ENCODE measurements around the gene CHSY3. TPM values are rescaled to one million over a fixed set of nuclear protein-coding genes. Genes with fewer than 3 reads are reported as not detected.

The CHSY3 gene
- polyA plus RNA-seq, 3 donors: not detected

DNA sequence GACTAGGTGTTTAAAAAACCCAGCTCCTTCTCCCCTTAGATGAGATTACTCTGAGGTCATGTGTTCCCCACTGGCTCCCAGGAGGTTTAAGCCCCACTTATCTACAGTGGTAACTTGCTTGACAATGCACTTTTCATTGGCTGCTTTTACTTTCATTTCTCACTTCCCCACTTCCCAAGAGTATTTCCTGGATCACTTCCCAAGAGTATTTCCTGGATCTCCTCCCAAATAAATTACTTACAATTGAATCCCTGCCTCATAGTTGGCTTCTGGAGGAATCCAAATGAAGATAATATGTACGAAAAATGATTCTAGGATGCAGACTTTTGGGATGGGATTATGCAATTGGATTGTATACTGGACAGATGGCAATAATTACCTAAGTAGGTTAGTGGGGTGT lies 47.1 kb upstream of the CHSY3 start:
- Mint-ChIP-seq H3K36me3 (no peaks in the 10 kb centered on the region), H3K4me1 (no peaks in the 10 kb centered on the region), H3K27me3 (ENCODE audit: low read depth in 3 of 3) (peaks cover 0 to 4% (median 0%) of the 10 kb centered on the region in 3 donors), H3K9me3 (no peaks in the 10 kb centered on the region), H3K4me3 (no peak overlapping the region), H3K27ac (no peak overlapping the region)
- Histone ChIP-seq H3K4me1 (ENCODE audit: control insufficient read depth in 1 of 2, insufficient read depth in 2 of 2, low read length in 2 of 2) (no peaks in the 10 kb centered on the region), H3K4me3 (replicated peaks in 1 of 3; ENCODE audit: low read depth in 2 of 3, low read length in 3 of 3) (no peak overlapping the region), H3K4me2 (replicated peaks; ENCODE audit: extremely low read depth, low read length, poor library complexity, severe bottlenecking) (no peak overlapping the region), H3K79me2 (ENCODE audit: insufficient read depth, low read length) (no peaks in the 10 kb centered on the region), H2AFZ (ENCODE audit: insufficient read depth, low read depth, low read length, poor library complexity, severe bottlenecking) (no peak overlapping the region), H4K20me1 (ENCODE audit: insufficient read depth, low read length) (no peaks in the 10 kb centered on the region), H3K36me3 (replicated peaks in 1 of 2; ENCODE audit: control insufficient read depth in 1 of 2, insufficient read depth in 2 of 2, low read length in 2 of 2) (no peaks in the 10 kb centered on the region), H3K9me3 (replicated peaks in 1 of 2; ENCODE audit: control insufficient read depth in 1 of 2, insufficient read depth in 1 of 2, low read length in 2 of 2) (no peaks in the 10 kb centered on the region), H3K27me3 (ENCODE audit: control insufficient read depth in 2 of 2, insufficient read depth in 2 of 2, low read length in 2 of 2) (no peaks in the 10 kb centered on the region), H3K9ac (ENCODE audit: insufficient read depth, low read length, poor library complexity, severe bottlenecking) (no peak overlapping the region), H3K27ac (ENCODE audit: low read depth in 1 of 2, low read length in 2 of 2) (no peak overlapping the region)
- no peak for TF ChIP-seq CTCF (IDR thresholded peaks at IDR 0.05)
- 100% methylated on average over 1 of the region's 1 CpG for WGBS (ENCODE audit: insufficient coverage)
- intact Hi-C loops (cut with micrococcal nuclease): loop anchor here in 1 of 2 donors (10.0 kb wide), 1 partner anchor 1642 kb away; no protein-coding TSS in a partner anchor
- DNase-seq: no peak

DNA sequence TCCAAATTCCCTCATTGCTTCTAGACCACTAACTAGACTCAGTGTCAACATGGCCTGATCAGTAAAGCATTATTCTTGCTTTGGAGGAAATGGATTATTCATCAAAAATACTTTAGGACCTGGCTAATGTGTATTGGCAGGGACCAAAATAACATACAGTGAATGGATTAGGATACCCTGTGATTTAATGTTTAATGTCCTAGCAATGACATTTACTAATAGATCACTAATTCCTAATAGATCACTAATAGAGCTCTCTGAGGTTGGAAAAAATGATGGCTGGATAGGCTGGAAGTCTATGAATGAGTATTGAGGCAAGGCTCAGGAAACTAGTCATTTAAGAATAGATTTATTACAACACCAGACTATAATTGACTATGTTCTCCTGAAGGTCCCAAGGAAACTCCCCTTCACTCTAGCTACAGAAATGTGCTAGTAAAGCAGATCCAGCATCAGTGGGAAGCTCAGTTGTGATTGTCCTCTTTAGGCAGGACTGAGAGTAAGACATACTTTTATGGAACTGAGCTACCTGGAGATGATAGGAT lies 46.1 kb upstream of the CHSY3 start:
- intact Hi-C loops (cut with micrococcal nuclease): loop anchor here in 1 of 2 donors (10.0 kb wide), 1 partner anchor 1643 kb away; no protein-coding TSS in a partner anchor
- no peaks in the 10 kb centered on the region for H4K20me1 ChIP-seq (ENCODE audit: insufficient read depth, low read length)
- H2AFZ ChIP-seq (ENCODE audit: insufficient read depth, low read depth, low read length, poor library complexity, severe bottlenecking): no peak overlapping the region
- H3K4me3 ChIP-seq (replicated peaks in 1 of 3; ENCODE audit: low read depth in 2 of 3, low read length in 3 of 3): no peak overlapping the region
- no peak for TF ChIP-seq CTCF (IDR thresholded peaks at IDR 0.05)
- no peak for DNase-seq
- no peak overlapping the region for H3K4me2 ChIP-seq (replicated peaks; ENCODE audit: extremely low read depth, low read length, poor library complexity, severe bottlenecking)
- H3K36me3 Mint-ChIP-seq: no peaks in the 10 kb centered on the region
- H3K36me3 ChIP-seq (replicated peaks in 1 of 2; ENCODE audit: control insufficient read depth in 1 of 2, insufficient read depth in 2 of 2, low read length in 2 of 2): no peaks in the 10 kb centered on the region
- H3K4me1 ChIP-seq (ENCODE audit: control insufficient read depth in 1 of 2, insufficient read depth in 2 of 2, low read length in 2 of 2): no peaks in the 10 kb centered on the region
- peaks cover 0 to 2% (median 0%) of the 10 kb centered on the region in 7 donors for H3K9me3 Mint-ChIP-seq
- no peak overlapping the region for H3K4me3 Mint-ChIP-seq
- H3K79me2 ChIP-seq (ENCODE audit: insufficient read depth, low read length): no peaks in the 10 kb centered on the region
- peaks cover 0 to 4% (median 0%) of the 10 kb centered on the region in 3 donors for H3K27me3 Mint-ChIP-seq (ENCODE audit: low read depth in 3 of 3)
- H3K9ac ChIP-seq (ENCODE audit: insufficient read depth, low read length, poor library complexity, severe bottlenecking): no peak overlapping the region
- H3K4me1 Mint-ChIP-seq: no peaks in the 10 kb centered on the region
- H3K9me3 ChIP-seq (replicated peaks in 1 of 2; ENCODE audit: control insufficient read depth in 1 of 2, insufficient read depth in 1 of 2, low read length in 2 of 2): no peaks in the 10 kb centered on the region
- no peak overlapping the region for H3K27ac ChIP-seq (ENCODE audit: low read depth in 1 of 2, low read length in 2 of 2)
- H3K27ac Mint-ChIP-seq: no peak overlapping the region
- no peaks in the 10 kb centered on the region for H3K27me3 ChIP-seq (ENCODE audit: control insufficient read depth in 2 of 2, insufficient read depth in 2 of 2, low read length in 2 of 2)
